NCI-H2081 (cell line): ENCODE data around the gene FAM25A.
"Not testable (repeated sequence)": the region's sequence is repeated elsewhere in the genome, so short reads cannot be mapped to it uniquely, and the experiment has no call there.

Experiments used
- DNase-seq, 2 experiments: peaks; one replicate each; lab custom pipeline; 2025; lab: John Stamatoyannopoulos, UW

The FAM25A gene

DNA sequence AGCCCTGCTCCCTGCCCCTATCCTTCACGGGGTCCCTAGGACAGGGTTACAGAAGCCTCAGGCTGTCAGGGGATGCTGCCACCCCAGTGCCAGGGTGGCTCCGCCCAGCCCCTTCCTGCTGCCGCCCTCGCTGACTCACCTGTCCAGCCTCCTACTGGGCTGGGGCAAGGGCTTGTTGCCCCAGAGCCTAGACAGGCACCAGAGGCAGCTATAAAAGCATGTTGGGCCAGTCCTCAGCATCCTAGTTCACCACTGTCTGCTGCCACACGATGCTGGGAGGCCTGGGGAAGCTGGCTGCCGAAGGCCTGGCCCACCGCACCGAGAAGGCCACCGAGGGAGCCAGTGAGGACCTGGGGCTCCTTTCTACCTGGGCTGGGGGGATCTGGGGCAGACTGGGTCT is at the start of gene FAM25A:
Gene FAM25A (plus strand): TSS at position 239 of the 400 bp plus-strand sequence. CDS start 31 bp downstream, at position 270.
- DNase-seq = not testable (repeated sequence)

DNA sequence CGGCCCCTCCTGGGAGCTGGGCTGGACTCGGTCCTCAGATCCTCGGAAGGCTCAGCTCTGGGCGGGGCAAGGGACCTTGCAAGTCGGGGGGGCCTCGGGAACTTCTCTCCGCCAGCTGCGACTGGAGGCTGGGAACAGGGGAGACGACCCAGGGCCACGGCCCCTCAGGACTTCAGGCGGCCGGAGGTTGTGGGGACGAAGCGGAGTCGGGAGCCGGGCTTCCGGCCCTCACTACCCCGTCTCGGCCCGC is 49.2 kb upstream of the FAM25A start:
- DNase-seq = no peak

DNA sequence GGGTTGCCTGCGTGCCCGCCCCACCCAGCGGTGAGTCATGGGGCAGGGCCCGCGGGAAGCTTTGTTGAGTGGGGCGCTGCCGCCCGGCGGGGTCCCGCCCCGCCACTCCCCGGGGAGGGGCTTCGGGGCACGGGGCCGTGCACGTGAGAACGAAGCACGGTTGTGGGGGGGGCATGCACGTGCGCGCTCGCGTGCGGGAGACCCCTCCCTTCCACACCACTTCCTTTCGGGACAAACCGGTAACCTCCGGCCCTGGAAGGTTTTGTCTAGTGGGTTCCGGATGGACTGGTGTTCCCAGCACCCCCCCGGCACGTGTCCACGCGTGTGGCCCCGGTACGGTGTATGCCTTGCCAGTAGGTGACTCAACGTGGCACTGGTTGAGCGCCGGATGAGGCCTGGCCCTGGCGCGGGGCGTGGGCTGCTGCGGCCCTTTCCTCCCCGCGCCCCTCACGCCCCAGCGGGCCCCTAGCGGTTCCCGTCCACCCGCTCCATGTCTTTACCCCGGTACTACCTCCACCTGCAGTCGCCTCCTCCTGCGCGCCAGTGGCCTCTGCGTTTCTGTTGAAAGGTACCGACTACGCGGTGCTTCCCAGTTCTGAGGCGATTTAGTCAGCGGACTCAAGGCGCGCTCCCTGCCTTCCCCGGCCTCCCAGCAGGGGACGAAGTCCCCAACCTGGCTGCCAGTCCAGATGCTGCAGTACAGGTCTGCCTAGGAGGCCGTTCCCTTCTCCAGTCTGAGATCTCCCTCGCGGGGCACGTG is 48.7 kb upstream of the FAM25A start:
- no peak for DNase-seq

GRCh38 chr10:86972613-86973380 is 47.3 kb upstream of the FAM25A start:
- DNase-seq = no peak

- DNase-seq = no peak
These were observed 45.6 kb upstream of the FAM25A start for GRCh38 chr10:86974484-86974883.

- no peak for DNase-seq
These were observed 43.6 kb upstream of the FAM25A start for GRCh38 chr10:86976362-86977056.

GRCh38 chr10:86978457-86978856 is 41.6 kb upstream of the FAM25A start:
- DNase-seq = not testable (repeated sequence)

DNA sequence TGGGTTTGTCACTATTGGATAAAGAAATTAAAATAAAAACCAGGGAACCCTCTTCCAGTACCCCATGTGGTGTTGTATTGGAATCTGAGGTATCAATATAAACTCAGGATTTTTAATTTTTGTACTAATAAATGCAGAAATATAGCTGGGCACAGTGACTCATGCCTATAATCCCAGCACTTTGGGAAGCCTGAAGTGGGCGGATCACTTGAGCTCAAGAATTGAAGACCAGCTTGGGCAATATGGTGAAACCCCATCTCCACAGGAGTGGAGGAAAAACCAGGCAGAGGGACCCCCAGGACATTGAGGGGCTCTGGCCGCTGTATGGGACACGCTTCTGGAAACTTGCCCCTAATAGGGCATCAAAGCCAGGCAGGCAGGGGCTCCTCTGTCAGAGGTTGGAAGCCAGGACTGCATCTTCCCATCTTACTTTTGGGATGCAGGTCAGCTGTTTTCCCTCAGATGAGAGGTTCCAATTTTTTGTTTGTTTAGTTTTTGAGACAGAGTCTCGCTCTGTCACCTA is 40.7 kb upstream of the FAM25A start:
- no peak for DNase-seq

DNA sequence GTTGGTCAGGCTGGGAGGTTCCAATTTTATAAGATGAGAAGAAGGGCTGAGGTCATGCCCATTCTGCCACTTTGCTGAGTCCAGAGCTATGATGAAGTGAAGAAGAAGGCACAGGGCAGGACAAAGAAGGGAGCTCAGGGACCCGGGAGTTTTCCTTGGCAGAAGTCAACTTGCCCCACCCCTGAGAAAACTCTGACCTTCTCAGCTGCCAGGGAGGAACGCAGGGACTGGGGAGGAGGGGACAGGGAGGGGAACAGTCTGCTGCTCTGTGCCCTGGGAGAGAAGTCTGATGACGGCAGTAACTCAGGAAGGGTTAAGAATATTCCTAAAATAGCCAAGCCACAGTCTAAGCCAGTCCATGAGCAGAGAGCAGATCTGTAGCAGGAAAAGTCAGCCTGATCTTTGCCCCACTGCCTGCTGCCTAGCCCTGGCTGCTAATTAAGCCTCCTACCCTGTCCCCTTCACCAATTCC is 40.1 kb upstream of the FAM25A start:
- DNase-seq = no peak

GRCh38 chr10:86981020-86981419 is 39.1 kb upstream of the FAM25A start:
- DNase-seq = not testable (repeated sequence)

GRCh38 chr10:86981716-86982115 is 38.4 kb upstream of the FAM25A start:
- DNase-seq = no peak

GRCh38 chr10:86984498-86984897 is 35.6 kb upstream of the FAM25A start:
- DNase-seq = not testable (repeated sequence)

GRCh38 chr10:86988520-86988919 is 31.6 kb upstream of the FAM25A start:
- no peak for DNase-seq

DNA sequence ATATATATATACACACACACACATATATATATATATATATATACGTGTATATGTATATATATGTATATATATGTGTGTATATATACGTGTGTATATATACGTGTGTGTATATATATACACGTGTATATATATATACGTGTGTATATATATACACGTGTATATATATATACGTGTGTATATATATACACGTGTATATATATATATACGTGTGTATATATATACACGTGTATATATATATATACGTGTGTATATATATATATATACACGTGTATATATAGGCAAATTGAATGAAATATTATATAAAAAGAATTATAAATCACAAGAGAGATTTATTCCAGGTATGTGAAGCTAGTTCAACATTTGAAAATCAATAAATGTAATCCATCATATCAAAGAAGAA is 28.7 kb upstream of the FAM25A start:
- not testable (repeated sequence) for DNase-seq

GRCh38 chr10:86992456-86992855 is 27.6 kb upstream of the FAM25A start:
- no peak for DNase-seq

- DNase-seq = no peak
These were observed 27.2 kb upstream of the FAM25A start for GRCh38 chr10:86992929-86993328.

- not testable (repeated sequence) for DNase-seq
These were observed 20.2 kb upstream of the FAM25A start for GRCh38 chr10:86999802-87000403.

- DNase-seq = no peak
These were observed 19.6 kb upstream of the FAM25A start for GRCh38 chr10:87000491-87000890.

GRCh38 chr10:87007124-87007523 is 13.0 kb upstream of the FAM25A start:
- DNase-seq = not testable (repeated sequence)

DNA sequence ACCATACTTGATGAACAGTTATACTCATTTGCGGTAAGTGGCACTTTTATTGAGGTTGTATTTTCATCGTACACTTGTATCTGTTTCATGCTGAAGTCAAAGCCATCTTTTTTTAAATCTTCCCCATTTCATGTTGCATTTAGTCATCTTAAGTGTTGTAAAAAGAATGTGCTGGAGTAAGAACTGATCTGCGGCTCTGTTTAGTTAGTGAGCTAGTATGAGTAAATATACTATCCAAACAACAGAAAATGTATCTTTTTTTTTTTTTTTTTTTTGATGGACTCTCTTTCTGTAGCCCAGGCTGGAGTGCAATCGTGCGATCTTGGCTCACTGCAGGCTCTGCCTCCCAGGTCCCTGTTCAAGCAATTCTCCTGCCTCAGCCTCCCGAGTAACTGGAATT is 12.4 kb upstream of the FAM25A start:
- not testable (repeated sequence) for DNase-seq

DNA sequence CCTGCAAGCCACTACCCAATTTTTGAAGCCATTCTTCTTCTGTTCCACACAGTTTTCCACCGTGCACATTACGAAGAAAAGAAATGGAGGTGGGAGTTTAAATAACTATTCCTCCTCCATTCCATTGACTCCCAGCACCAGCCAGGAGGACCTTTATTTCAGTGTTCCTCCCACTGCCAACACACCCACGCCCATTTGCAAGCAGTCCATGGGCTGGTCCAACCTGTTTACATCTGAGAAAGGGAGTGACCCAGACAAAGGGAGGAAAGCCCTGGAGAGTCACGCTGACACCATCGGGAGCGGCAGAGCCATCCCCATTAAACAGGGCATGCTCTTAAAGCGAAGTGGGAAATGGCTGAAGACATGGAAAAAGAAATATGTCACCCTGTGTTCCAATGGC is 11.8 kb upstream of the FAM25A start:
- DNase-seq = not testable (repeated sequence)

- not testable (repeated sequence) for DNase-seq
These were observed 10.9 kb upstream of the FAM25A start for GRCh38 chr10:87009134-87009696.
